ENCODE measurements around the gene CCDC57. TPM values are rescaled to one million over a fixed set of nuclear protein-coding genes. Genes with fewer than 3 reads are reported as not detected.

The CCDC57 gene
- total RNA-seq, 1 experiment from 2014 or later, result 36.6 TPM

GRCh38 chr17:82055023-82055964, 157.3 kb downstream of the CCDC57 start:
- H3K9me3 ChIP-seq (ENCODE audit: low read length), result no peaks in the 10 kb centered on the region
- H3K9ac ChIP-seq (ENCODE audit: low read length), result no peak overlapping the region
- H3K36me3 ChIP-seq (ENCODE audit: low read depth, low read length), result peaks cover 38% of the 10 kb centered on the region
- H3K9me2 ChIP-seq (replicated peaks; ENCODE audit: low read length), result no peaks in the 10 kb centered on the region
- no peaks in the 10 kb centered on the region for H4K20me1 ChIP-seq (ENCODE audit: low read length)
- ATAC-seq (no peak), DNase-seq (no peak)
- TF ChIP-seq EZH2phosphoT487 (IDR thresholded peaks at IDR 0.05; ENCODE audit: borderline replicate concordance, low read length) (no peak), EZH2 (IDR thresholded peaks at IDR 0.05; ENCODE audit: low read length, unreplicated experiment) (no peak), CTCF (conservative IDR thresholded peaks at IDR 0.05; ENCODE audit: low read depth, low read length) (no peak)
- no peak overlapping the region for H3K27ac ChIP-seq (ENCODE audit: low read length)
- no peaks in the 10 kb centered on the region for H3F3A ChIP-seq (ENCODE audit: low read length, unreplicated experiment)
- no TSS peak for BruUV-seq (replicated peaks)
- no peak overlapping the region for H3K4me2 ChIP-seq (ENCODE audit: low read length)
- ChIA-PET CTCF (interaction anchor here (0.6 kb wide), 2 partner anchors 33 to 99 kb away, joined by 3 to 4 read pairs; partner anchors contain the start of gene CENPX), POLR2A (ENCODE audit: unreplicated experiment) (no interaction called here)
- no peak overlapping the region for H2AFZ ChIP-seq (ENCODE audit: low read length)
- peaks cover 8% of the 10 kb centered on the region; the same call in 1 of the 2 replicates for H3K4me1 ChIP-seq (ENCODE audit: insufficient read depth, low read length)
- intact Hi-C loops (cut with micrococcal nuclease), result no loop called here
- no peak overlapping the region for H3K4me3 ChIP-seq (ENCODE audit: low read length)
- H3K79me2 ChIP-seq (ENCODE audit: low read length), result peaks cover 28% of the 10 kb centered on the region
- no peaks in the 10 kb centered on the region for H3K27me3 ChIP-seq (ENCODE audit: low read length)

DNA sequence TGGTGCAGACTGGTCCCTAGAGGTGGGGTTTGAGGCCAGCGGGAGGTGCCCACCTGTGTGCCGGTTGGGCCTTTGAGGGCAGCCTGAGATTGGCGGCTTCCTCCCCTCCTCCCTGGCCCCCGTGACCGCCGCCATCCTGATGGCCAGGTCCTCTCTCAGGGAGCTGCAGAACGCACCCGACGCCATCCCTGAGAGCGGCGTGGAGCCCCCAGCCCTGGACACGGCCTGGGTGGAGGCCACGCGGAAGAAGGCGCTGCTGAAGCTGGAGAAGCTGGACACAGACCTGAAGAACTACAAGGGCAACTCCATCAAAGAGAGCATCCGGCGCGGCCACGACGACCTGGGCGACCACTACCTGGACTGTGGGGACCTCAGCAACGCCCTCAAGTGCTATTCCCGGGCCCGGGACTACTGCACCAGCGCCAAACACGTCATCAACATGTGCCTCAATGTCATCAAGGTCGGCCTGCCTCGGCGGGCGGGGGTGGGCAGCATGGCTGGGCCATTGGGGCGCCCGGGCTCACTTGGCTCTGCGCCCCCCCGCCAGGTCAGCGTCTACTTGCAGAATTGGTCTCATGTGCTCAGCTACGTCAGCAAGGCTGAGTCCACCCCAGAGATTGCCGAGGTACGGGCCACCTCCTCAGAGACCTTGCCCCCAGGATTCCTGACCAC, 158.2 kb downstream of the CCDC57 start:
- ChIA-PET POLR2A (ENCODE audit: unreplicated experiment) (no interaction called here), CTCF (no interaction called here)
- no peaks in the 10 kb centered on the region for H3K9me3 ChIP-seq (ENCODE audit: low read length)
- H3K4me1 ChIP-seq (ENCODE audit: insufficient read depth, low read length), result peaks cover 8% of the 10 kb centered on the region; the same call in 1 of the 2 replicates
- no peaks in the 10 kb centered on the region for H3K27me3 ChIP-seq (ENCODE audit: low read length)
- H3K36me3 ChIP-seq (ENCODE audit: low read depth, low read length), result peaks cover 31% of the 10 kb centered on the region
- ATAC-seq (no peak), DNase-seq (no peak)
- intact Hi-C loops (cut with micrococcal nuclease), result no loop called here
- TF ChIP-seq EZH2phosphoT487 (IDR thresholded peaks at IDR 0.05; ENCODE audit: borderline replicate concordance, low read length), result no peak
- TF ChIP-seq CTCF (conservative IDR thresholded peaks at IDR 0.05; ENCODE audit: low read depth, low read length), result no peak
- TF ChIP-seq EZH2 (IDR thresholded peaks at IDR 0.05; ENCODE audit: low read length, unreplicated experiment), result no peak
- H3K27ac ChIP-seq (ENCODE audit: low read length), result no peak overlapping the region
- no peaks in the 10 kb centered on the region for H3F3A ChIP-seq (ENCODE audit: low read length, unreplicated experiment)
- H3K4me3 ChIP-seq (ENCODE audit: low read length), result no peak overlapping the region
- peaks cover 28% of the 10 kb centered on the region for H3K79me2 ChIP-seq (ENCODE audit: low read length)
- no peak overlapping the region for H3K4me2 ChIP-seq (ENCODE audit: low read length)
- no peak overlapping the region for H3K9ac ChIP-seq (ENCODE audit: low read length)
- H4K20me1 ChIP-seq (ENCODE audit: low read length), result no peaks in the 10 kb centered on the region
- no peaks in the 10 kb centered on the region for H3K9me2 ChIP-seq (replicated peaks; ENCODE audit: low read length)
- H2AFZ ChIP-seq (ENCODE audit: low read length), result no peak overlapping the region
- no TSS peak for BruUV-seq (replicated peaks)
